ENCODE results near the gene ADCY1.

DNA sequence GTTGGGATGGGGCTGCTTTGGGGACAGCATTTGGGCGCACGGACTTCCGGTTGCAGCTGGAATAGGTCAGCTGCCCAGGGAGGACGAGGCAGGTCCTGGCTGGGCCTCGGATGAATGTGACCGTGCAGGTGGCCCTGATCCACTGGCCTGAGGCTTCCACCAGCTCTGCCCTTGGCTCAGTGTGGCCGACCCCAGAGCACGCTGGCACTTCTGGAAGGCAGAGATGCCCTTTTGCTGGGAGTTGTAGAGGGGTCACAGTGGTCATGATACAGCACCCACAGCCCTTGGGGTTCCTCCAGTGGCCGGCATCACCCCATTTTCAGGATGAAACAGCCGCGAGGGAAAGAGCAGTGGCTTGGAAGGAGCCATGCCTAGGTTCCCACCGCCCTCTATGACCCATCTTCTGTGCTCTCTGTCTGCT, 19.0 kb downstream of the ADCY1 start:
- TF ChIP-seq CTCF (IDR thresholded peaks at IDR 0.05; ENCODE audit: low read length), result no peak
- TF ChIP-seq EZH2 (optimal IDR thresholded peaks at IDR 0.05; ENCODE audit: low read depth, low read length), result no peak
- no peak for TF ChIP-seq EZH2phosphoT487 (IDR thresholded peaks at IDR 0.05; ENCODE audit: low read length)
